Activated T-cell treated with anti-CD3 and anti-CD28 coated beads for 24 hours (primary cell): ENCODE measurements around the gene TPSD1.
"Not testable (repeated sequence)": the region's sequence is repeated elsewhere in the genome, so short reads cannot be mapped to it uniquely, and the experiment has no call there.

Experiments
- DNase-seq: peaks from one replicate; pipeline ENCODE4 v3.0.0-alpha.2; 2020; ENCODE audit warnings: low read depth

Gene TPSD1

GRCh38 chr16:1255276-1256122 is at the start of gene TPSD1:
Gene TPSD1, plus strand, starts transcription at chr16:1256069. Its CDS starts 212 bp downstream, at chr16:1256281.
- not testable (repeated sequence) for DNase-seq

DNA sequence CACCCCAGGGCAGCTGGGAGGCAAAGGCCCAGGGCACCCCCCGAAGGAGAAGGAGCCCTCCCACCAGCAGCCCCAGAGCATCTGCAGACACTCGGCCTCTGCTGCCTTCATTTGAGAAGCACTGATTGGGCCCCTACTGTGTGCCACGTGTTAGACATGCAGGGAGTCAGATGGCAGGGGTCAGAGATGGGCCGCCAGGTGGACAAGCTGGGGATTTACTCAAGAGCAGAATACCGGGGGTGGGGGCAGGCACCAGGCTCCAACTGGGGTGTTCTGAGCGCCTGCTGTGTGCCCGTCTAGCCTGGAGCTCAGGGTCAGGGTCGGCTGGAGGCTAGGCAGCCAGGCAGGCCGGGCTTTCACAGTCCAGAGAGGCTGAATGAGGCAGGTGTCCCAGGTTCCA is 49.5 kb upstream of the TPSD1 start:
- no peak for DNase-seq

GRCh38 chr16:1206786-1207185 is 49.1 kb upstream of the TPSD1 start:
- no peak for DNase-seq

- no peak for DNase-seq
Observed at GRCh38 chr16:1208239-1208830, 47.5 kb upstream of the TPSD1 start.

DNA sequence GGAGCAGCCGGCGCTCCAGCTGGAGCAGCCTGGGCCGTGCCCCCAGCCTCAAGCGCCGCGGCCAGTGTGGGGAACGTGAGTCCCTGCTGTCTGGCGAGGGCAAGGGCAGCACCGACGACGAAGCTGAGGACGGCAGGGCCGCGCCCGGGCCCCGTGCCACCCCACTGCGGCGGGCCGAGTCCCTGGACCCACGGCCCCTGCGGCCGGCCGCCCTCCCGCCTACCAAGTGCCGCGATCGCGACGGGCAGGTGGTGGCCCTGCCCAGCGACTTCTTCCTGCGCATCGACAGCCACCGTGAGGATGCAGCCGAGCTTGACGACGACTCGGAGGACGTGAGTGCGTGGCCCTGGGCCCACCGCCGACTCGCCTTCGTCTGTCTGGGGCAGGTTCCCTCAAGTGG is 46.8 kb upstream of the TPSD1 start:
- no peak for DNase-seq

GRCh38 chr16:1210461-1210860 is 45.4 kb upstream of the TPSD1 start:
- DNase-seq = no peak

- DNase-seq = no peak
Observed at GRCh38 chr16:1211451-1212268, 44.2 kb upstream of the TPSD1 start.

- no peak for DNase-seq
Observed at GRCh38 chr16:1212616-1213194, 43.2 kb upstream of the TPSD1 start.

GRCh38 chr16:1213231-1213630 is 42.6 kb upstream of the TPSD1 start:
- DNase-seq = no peak

- no peak for DNase-seq
Observed at GRCh38 chr16:1213796-1214372, 42.0 kb upstream of the TPSD1 start.

DNA sequence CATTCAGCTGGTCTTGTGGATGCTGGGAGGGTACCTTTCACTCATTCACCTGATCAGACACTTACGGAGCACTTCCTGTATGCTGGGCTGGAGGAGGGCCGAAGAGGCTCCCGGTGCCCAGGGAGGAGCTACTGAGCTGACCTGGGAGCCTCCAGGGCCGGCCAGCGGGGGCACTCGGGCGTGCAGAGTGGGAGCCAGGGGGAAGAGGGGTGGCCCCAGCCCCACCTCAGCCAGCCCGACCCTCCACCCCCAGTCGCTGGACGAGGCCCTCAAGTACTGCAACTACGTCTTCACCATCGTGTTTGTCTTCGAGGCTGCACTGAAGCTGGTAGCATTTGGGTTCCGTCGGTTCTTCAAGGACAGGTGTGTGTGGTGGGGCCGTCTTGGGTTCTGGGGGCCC is 41.1 kb upstream of the TPSD1 start:
- DNase-seq = no peak

- no peak for DNase-seq
Observed at GRCh38 chr16:1215574-1216295, 40.1 kb upstream of the TPSD1 start.

DNA sequence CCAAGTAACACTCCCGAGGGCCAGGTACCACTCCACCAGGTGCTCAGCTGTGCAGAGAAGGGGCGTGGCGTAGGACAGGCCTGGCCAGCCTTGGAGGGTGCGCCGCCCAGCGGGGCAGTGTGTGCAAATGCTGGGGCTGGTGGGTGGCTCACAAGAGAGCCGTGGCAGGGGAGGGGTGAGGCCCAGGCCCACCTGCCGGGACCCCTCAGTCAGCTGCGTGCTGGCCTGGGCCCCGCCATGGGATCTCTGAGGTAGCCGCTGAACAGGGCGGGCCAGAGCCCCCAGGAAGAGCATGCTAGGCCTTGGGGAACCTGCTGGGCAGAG is 39.6 kb upstream of the TPSD1 start:
- DNase-seq = no peak

DNA sequence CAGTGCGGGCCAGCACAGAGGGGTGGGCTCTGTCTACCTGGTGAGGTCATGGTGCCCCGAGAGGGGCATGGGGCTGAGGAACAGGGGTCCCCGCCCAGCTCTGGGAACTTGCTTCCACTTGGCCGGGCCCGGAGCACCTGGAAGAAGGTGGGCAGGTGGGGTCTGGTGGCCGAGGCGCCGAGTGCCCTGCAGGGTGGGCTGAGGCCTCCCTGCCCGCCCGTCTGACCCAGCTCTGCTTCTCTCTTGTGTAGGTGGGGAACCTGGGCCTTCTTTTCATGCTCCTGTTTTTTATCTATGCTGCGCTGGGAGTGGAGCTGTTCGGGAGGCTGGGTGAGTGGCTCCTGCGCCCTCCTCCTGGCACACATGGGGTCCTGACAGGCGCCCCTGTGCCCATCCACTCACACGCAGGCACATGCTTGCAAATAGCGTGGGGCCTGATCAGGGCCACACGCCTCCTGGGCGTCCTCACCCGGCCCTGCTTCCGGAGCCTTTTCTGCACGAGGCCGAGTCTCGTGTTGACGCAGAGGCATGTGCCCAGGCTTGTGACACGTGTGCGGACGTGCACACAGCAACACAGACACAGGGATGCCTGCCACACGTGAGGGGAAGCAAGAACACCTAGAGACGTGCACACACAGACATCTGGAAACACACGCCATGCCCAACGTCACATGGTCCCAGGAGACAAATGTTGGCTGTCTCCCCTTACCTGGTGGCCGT is 39.0 kb upstream of the TPSD1 start:
- DNase-seq = no peak

- no peak for DNase-seq
Observed at GRCh38 chr16:1217526-1217925, 38.3 kb upstream of the TPSD1 start.

DNA sequence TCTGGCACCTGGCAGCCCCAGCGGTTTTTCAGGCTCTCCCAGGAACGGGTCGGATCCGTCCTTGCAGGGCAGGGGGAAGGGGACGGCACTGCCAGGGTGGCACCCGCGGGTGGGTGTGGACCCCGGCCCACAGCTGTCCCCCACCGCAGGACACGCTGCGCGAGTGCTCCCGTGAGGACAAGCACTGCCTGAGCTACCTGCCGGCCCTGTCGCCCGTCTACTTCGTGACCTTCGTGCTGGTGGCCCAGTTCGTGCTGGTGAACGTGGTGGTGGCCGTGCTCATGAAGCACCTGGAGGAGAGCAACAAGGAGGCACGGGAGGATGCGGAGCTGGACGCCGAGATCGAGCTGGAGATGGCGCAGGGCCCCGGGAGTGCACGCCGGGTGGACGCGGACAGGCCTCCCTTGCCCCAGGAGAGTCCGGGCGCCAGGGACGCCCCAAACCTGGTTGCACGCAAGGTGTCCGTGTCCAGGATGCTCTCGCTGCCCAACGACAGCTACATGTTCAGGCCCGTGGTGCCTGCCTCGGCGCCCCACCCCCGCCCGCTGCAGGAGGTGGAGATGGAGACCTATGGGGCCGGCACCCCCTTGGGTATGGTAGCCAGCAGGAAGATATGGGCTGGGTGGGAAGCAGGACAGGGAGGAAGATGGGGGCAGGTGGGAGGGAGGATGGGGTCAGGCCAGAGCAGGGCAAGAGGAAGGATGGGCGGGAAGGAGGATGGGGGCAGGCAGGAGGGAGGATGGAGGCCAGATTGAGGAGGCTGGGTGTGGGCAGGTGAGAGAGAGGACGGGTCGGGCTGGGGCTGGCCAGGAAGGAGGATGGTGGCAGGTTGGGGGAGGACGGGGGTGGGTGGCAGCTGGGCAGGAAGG is 37.6 kb upstream of the TPSD1 start:
- DNase-seq = no peak

DNA sequence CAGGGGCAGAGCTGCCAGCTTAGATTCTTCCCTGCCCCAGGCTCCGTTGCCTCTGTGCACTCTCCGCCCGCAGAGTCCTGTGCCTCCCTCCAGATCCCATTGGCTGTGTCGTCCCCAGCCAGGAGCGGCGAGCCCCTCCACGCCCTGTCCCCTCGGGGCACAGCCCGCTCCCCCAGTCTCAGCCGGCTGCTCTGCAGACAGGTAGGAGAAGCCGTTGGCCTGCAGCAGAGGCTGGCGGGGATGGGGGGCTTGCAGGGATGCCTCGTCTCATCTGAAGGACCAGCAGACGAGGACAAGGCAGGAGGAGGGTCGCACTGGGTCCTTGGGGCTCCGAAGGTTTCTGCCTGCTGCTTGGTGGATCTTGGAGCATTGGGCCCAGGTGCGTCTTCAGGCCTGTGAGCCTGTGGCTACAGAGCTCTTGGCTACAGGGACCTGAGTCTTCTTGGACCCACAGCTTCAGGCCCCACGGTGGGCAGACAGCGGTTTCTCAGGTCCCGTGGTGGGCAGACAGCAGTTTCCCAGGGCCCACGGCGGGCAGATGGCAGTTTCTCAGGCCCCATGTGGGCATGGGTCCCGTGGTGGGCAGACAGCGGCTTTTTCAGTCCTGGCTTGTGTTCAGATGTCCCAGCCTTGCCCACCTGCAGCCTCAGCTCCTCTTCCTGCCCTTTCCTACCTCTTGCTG is 36.8 kb upstream of the TPSD1 start:
- no peak for DNase-seq

- DNase-seq = no peak
Observed at GRCh38 chr16:1220098-1220728, 35.7 kb upstream of the TPSD1 start.
